IPS DF 6.9 (cell line): ENCODE results near the gene WDR86.

Source experiments
- DNase-seq: peaks from one replicate; pipeline ENCODE4 v3.0.0-alpha.2; 2013; ENCODE audit warnings: low read depth, low spot score
- H3K27ac ChIP-seq: one replicate; pipeline ENCODE4 v1.5.1; 2013; ENCODE audit warnings: low read length, control low read depth
- H3K27me3 ChIP-seq: 2 replicates; pipeline ENCODE4 v1.6.1; 2013; ENCODE audit warnings: mild to moderate bottlenecking, low read length; ENCODE audit not compliant: control insufficient read depth, insufficient read depth
- H3K36me3 ChIP-seq: 2 replicates; pipeline ENCODE4 v1.6.1; 2013; ENCODE audit warnings: low read length; ENCODE audit not compliant: control insufficient read depth, insufficient read depth
- H3K4me1 ChIP-seq: 2 replicates; pipeline ENCODE4 v1.6.1; 2013; ENCODE audit warnings: low read length; ENCODE audit not compliant: control insufficient read depth, insufficient read depth
- H3K4me3 ChIP-seq: 2 replicates; pipeline ENCODE4 v1.5.1; 2013; ENCODE audit warnings: mild to moderate bottlenecking, low read length
- H3K9me3 ChIP-seq: 2 replicates; pipeline ENCODE4 v1.6.1; 2013; ENCODE audit warnings: low read length, inconsistent platforms; ENCODE audit not compliant: control insufficient read depth, insufficient read depth
- WGBS: extraction: QIAGEN DNeasy Blood & Tissue Kit; methylation state at CpG from one replicate; pipeline ENCODE4 v1.1.7; 2013; ENCODE audit warnings: mixed read lengths, missing lambda C conversion rate; ENCODE audit not compliant: insufficient read length, insufficient coverage; 5-methylcytosine and 5-hydroxymethylcytosine counted together

Gene WDR86

GRCh38 chr7:151409667-151410404 is at the start of gene WDR86:
TSS of gene WDR86 (minus strand) at chr7:151410038. CDS start at chr7:151409589, 449 bp downstream.
- WGBS, result no CpG with 5 or more reads among the region's 75 CpGs
- H3K36me3 ChIP-seq, result no peaks in the 10 kb centered on the region
- no peaks in the 10 kb centered on the region; the same call in 1 of the 2 replicates for H3K27me3 ChIP-seq
- H3K4me3 ChIP-seq, result peak within 1 kb of the TSS; percentile 59
- no peaks in the 10 kb centered on the region for H3K9me3 ChIP-seq
- DNase-seq, result no peak
- no peak within 1 kb of the TSS for H3K27ac ChIP-seq
- peaks cover 14% of the 10 kb centered on the region for H3K4me1 ChIP-seq

GRCh38 chr7:151457534-151457933 is 47.7 kb upstream of the WDR86 start:
- no peak overlapping the region for H3K27ac ChIP-seq
- no CpG with 5 or more reads among the region's 6 CpGs for WGBS
- H3K36me3 ChIP-seq, result no peaks in the 10 kb centered on the region
- no peak for DNase-seq
- no peak overlapping the region for H3K4me3 ChIP-seq
- H3K4me1 ChIP-seq, result peaks cover 15% of the 10 kb centered on the region
- H3K27me3 ChIP-seq, result no peaks in the 10 kb centered on the region
- no peaks in the 10 kb centered on the region for H3K9me3 ChIP-seq

GRCh38 chr7:151456782-151457181 is 46.9 kb upstream of the WDR86 start:
- WGBS, result no CpG with 5 or more reads among the region's 4 CpGs
- peak; percentile 83 for DNase-seq
- Histone ChIP-seq H3K9me3 (no peaks in the 10 kb centered on the region), H3K4me3 (no peak overlapping the region), H3K27ac (no peak overlapping the region), H3K27me3 (no peaks in the 10 kb centered on the region), H3K4me1 (peaks cover 15% of the 10 kb centered on the region), H3K36me3 (no peaks in the 10 kb centered on the region)

GRCh38 chr7:151456276-151456675 is 46.4 kb upstream of the WDR86 start:
- no peak for DNase-seq
- no peaks in the 10 kb centered on the region for H3K27me3 ChIP-seq
- no peaks in the 10 kb centered on the region for H3K9me3 ChIP-seq
- H3K27ac ChIP-seq, result no peak overlapping the region
- no CpG with 5 or more reads among the region's 5 CpGs for WGBS
- H3K4me1 ChIP-seq, result peaks cover 15% of the 10 kb centered on the region
- no peak overlapping the region for H3K4me3 ChIP-seq
- no peaks in the 10 kb centered on the region for H3K36me3 ChIP-seq

- H3K9me3 ChIP-seq, result no peaks in the 10 kb centered on the region
- peaks cover 15% of the 10 kb centered on the region for H3K4me1 ChIP-seq
- no peak overlapping the region for H3K4me3 ChIP-seq
- no peak overlapping the region for H3K27ac ChIP-seq
- no peaks in the 10 kb centered on the region for H3K36me3 ChIP-seq
- no peaks in the 10 kb centered on the region for H3K27me3 ChIP-seq
- no peak for DNase-seq
- no CpG with 5 or more reads among the region's 4 CpGs for WGBS
Measured at GRCh38 chr7:151455690-151456089, 45.9 kb upstream of the WDR86 start.

GRCh38 chr7:151454932-151455530 is 45.2 kb upstream of the WDR86 start:
- no peaks in the 10 kb centered on the region for H3K36me3 ChIP-seq
- no peak for DNase-seq
- no CpG with 5 or more reads among the region's 15 CpGs for WGBS
- no peaks in the 10 kb centered on the region for H3K9me3 ChIP-seq
- no peak overlapping the region for H3K4me3 ChIP-seq
- H3K27ac ChIP-seq, result no peak overlapping the region
- peaks cover 14% of the 10 kb centered on the region for H3K4me1 ChIP-seq
- H3K27me3 ChIP-seq, result no peaks in the 10 kb centered on the region

- H3K27me3 ChIP-seq, result no peaks in the 10 kb centered on the region
- H3K27ac ChIP-seq, result no peak overlapping the region
- no peaks in the 10 kb centered on the region for H3K9me3 ChIP-seq
- no CpG with 5 or more reads among the region's 14 CpGs for WGBS
- H3K4me3 ChIP-seq, result no peak overlapping the region
- H3K36me3 ChIP-seq, result no peaks in the 10 kb centered on the region
- H3K4me1 ChIP-seq, result peaks cover 8% of the 10 kb centered on the region
- no peak for DNase-seq
Measured at GRCh38 chr7:151454305-151454704, 44.5 kb upstream of the WDR86 start.

- Histone ChIP-seq H3K27ac (no peak overlapping the region), H3K27me3 (no peaks in the 10 kb centered on the region), H3K36me3 (no peaks in the 10 kb centered on the region), H3K4me3 (no peak overlapping the region), H3K9me3 (no peaks in the 10 kb centered on the region), H3K4me1 (peaks cover 8% of the 10 kb centered on the region)
- no CpG with 5 or more reads among the region's 13 CpGs for WGBS
- no peak for DNase-seq
Measured at GRCh38 chr7:151453326-151453791, 43.5 kb upstream of the WDR86 start.

- Histone ChIP-seq H3K36me3 (no peaks in the 10 kb centered on the region), H3K4me1 (peaks cover 8% of the 10 kb centered on the region), H3K9me3 (no peaks in the 10 kb centered on the region), H3K4me3 (no peak overlapping the region), H3K27ac (no peak overlapping the region), H3K27me3 (no peaks in the 10 kb centered on the region)
- DNase-seq, result no peak
- WGBS, result no CpG with 5 or more reads among the region's 15 CpGs
Measured at GRCh38 chr7:151452680-151453325, 43.0 kb upstream of the WDR86 start.

- no peaks in the 10 kb centered on the region for H3K9me3 ChIP-seq
- no peaks in the 10 kb centered on the region for H3K36me3 ChIP-seq
- WGBS, result no CpG with 5 or more reads among the region's 23 CpGs
- no peaks in the 10 kb centered on the region for H3K27me3 ChIP-seq
- H3K4me3 ChIP-seq, result no peak overlapping the region
- no peak for DNase-seq
- peaks cover 8% of the 10 kb centered on the region for H3K4me1 ChIP-seq
- H3K27ac ChIP-seq, result no peak overlapping the region
Measured at GRCh38 chr7:151451626-151452571, 42.1 kb upstream of the WDR86 start.
